Measurements from ENCODE around the gene MED27.

Gene MED27

GRCh38 chr9:131951905-131952304 is 127.8 kb downstream of the MED27 start:
- no CpG with 5 or more reads among the region's 5 CpGs for WGBS (ENCODE audit: extremely low coverage, insufficient coverage, insufficient read length)

GRCh38 chr9:131951155-131951554 is 128.5 kb downstream of the MED27 start:
- Histone ChIP-seq H3K79me1 (ENCODE audit: low read length) (no peaks in the 10 kb centered on the region), H3K4me2 (ENCODE audit: low read length) (no peak overlapping the region), H2AK5ac (ENCODE audit: low read length) (no peak overlapping the region), H3K27ac (ENCODE audit: low read depth, low read length) (no peak overlapping the region), H2AFZ (ENCODE audit: insufficient read depth, low read length, poor library complexity) (no peak overlapping the region), H2BK5ac (ENCODE audit: low read depth, low read length, poor library complexity) (no peak overlapping the region), H4K12ac (ENCODE audit: low read depth, low read length) (no peak overlapping the region), H2BK12ac (ENCODE audit: low read length) (no peak overlapping the region), H4K91ac (ENCODE audit: low read depth, low read length) (no peak overlapping the region), H2BK120ac (ENCODE audit: insufficient read depth, low read length, poor library complexity) (no peak overlapping the region), H3K14ac (ENCODE audit: low read length) (no peak overlapping the region), H3K4ac (ENCODE audit: low read depth, low read length) (no peak overlapping the region), H3K4me3 (ENCODE audit: low read depth, low read length) (no peak overlapping the region), H3K79me2 (ENCODE audit: control insufficient read depth, insufficient read depth, low read length, poor library complexity) (no peaks in the 10 kb centered on the region), H3K36me3 (ENCODE audit: control insufficient read depth in 1 of 2, insufficient read depth in 2 of 2, low read length in 2 of 2) (no peaks in the 10 kb centered on the region), H4K8ac (ENCODE audit: low read depth, low read length) (no peak overlapping the region), H3K18ac (ENCODE audit: low read length) (no peak overlapping the region), H3K9ac (ENCODE audit: low read length) (no peak overlapping the region), H3K27me3 (ENCODE audit: insufficient read depth, low read length) (no peaks in the 10 kb centered on the region), H3K23ac (ENCODE audit: low read length) (no peak overlapping the region), H3K4me1 (ENCODE audit: control insufficient read depth in 1 of 2, insufficient read depth in 2 of 2, low read length in 2 of 2) (no peaks in the 10 kb centered on the region), H3K9me3 (ENCODE audit: insufficient read depth, low read depth, low read length) (no peaks in the 10 kb centered on the region)
- DNase-seq, result no peak
- no CpG with 5 or more reads among the region's 3 CpGs for WGBS (ENCODE audit: extremely low coverage, insufficient coverage, insufficient read length)

More at GRCh38 chr9:131951905-131952304, 127.8 kb downstream of the MED27 start:
- Histone ChIP-seq H4K91ac (ENCODE audit: low read depth, low read length) (no peak overlapping the region), H2BK5ac (ENCODE audit: low read depth, low read length, poor library complexity) (no peak overlapping the region), H3K36me3 (ENCODE audit: control insufficient read depth in 1 of 2, insufficient read depth in 2 of 2, low read length in 2 of 2) (no peaks in the 10 kb centered on the region), H2BK12ac (ENCODE audit: low read length) (no peak overlapping the region), H3K14ac (ENCODE audit: low read length) (no peak overlapping the region), H2AK5ac (ENCODE audit: low read length) (no peak overlapping the region), H3K27ac (ENCODE audit: low read depth, low read length) (no peak overlapping the region), H3K4ac (ENCODE audit: low read depth, low read length) (no peak overlapping the region), H3K9me3 (ENCODE audit: insufficient read depth, low read depth, low read length) (no peaks in the 10 kb centered on the region), H3K27me3 (ENCODE audit: insufficient read depth, low read length) (no peaks in the 10 kb centered on the region), H2BK120ac (ENCODE audit: insufficient read depth, low read length, poor library complexity) (no peak overlapping the region), H3K4me2 (ENCODE audit: low read length) (no peak overlapping the region), H3K18ac (ENCODE audit: low read length) (no peak overlapping the region), H2AFZ (ENCODE audit: insufficient read depth, low read length, poor library complexity) (no peak overlapping the region), H3K23ac (ENCODE audit: low read length) (no peak overlapping the region), H3K9ac (ENCODE audit: low read length) (no peak overlapping the region), H3K4me1 (ENCODE audit: control insufficient read depth in 1 of 2, insufficient read depth in 2 of 2, low read length in 2 of 2) (no peaks in the 10 kb centered on the region), H4K8ac (ENCODE audit: low read depth, low read length) (no peak overlapping the region), H3K79me1 (ENCODE audit: low read length) (no peaks in the 10 kb centered on the region), H3K79me2 (ENCODE audit: control insufficient read depth, insufficient read depth, low read length, poor library complexity) (no peaks in the 10 kb centered on the region), H3K4me3 (ENCODE audit: low read depth, low read length) (no peak overlapping the region), H4K12ac (ENCODE audit: low read depth, low read length) (no peak overlapping the region)
- DNase-seq, result no peak

GRCh38 chr9:131950487-131950886 is 129.2 kb downstream of the MED27 start:
- no CpG with 5 or more reads among the region's 9 CpGs for WGBS (ENCODE audit: extremely low coverage, insufficient coverage, insufficient read length)
- H3K4ac ChIP-seq (ENCODE audit: low read depth, low read length), result no peak overlapping the region
- H3K14ac ChIP-seq (ENCODE audit: low read length), result no peak overlapping the region
- no peak overlapping the region for H2AK5ac ChIP-seq (ENCODE audit: low read length)
- H3K36me3 ChIP-seq (ENCODE audit: control insufficient read depth in 1 of 2, insufficient read depth in 2 of 2, low read length in 2 of 2), result no peaks in the 10 kb centered on the region
- no peak overlapping the region for H3K4me3 ChIP-seq (ENCODE audit: low read depth, low read length)
- no peaks in the 10 kb centered on the region for H3K9me3 ChIP-seq (ENCODE audit: insufficient read depth, low read depth, low read length)
- no peaks in the 10 kb centered on the region for H3K79me2 ChIP-seq (ENCODE audit: control insufficient read depth, insufficient read depth, low read length, poor library complexity)
- no peak overlapping the region for H3K23ac ChIP-seq (ENCODE audit: low read length)
- no peaks in the 10 kb centered on the region for H3K27me3 ChIP-seq (ENCODE audit: insufficient read depth, low read length)
- no peak overlapping the region for H4K12ac ChIP-seq (ENCODE audit: low read depth, low read length)
- no peak overlapping the region for H2AFZ ChIP-seq (ENCODE audit: insufficient read depth, low read length, poor library complexity)
- H3K27ac ChIP-seq (ENCODE audit: low read depth, low read length), result no peak overlapping the region
- H2BK5ac ChIP-seq (ENCODE audit: low read depth, low read length, poor library complexity), result no peak overlapping the region
- no peak for DNase-seq
- H3K4me1 ChIP-seq (ENCODE audit: control insufficient read depth in 1 of 2, insufficient read depth in 2 of 2, low read length in 2 of 2), result no peaks in the 10 kb centered on the region
- H2BK120ac ChIP-seq (ENCODE audit: insufficient read depth, low read length, poor library complexity), result no peak overlapping the region
- H4K8ac ChIP-seq (ENCODE audit: low read depth, low read length), result no peak overlapping the region
- no peak overlapping the region for H3K18ac ChIP-seq (ENCODE audit: low read length)
- no peak overlapping the region for H3K9ac ChIP-seq (ENCODE audit: low read length)
- H3K79me1 ChIP-seq (ENCODE audit: low read length), result no peaks in the 10 kb centered on the region
- no peak overlapping the region for H2BK12ac ChIP-seq (ENCODE audit: low read length)
- no peak overlapping the region for H4K91ac ChIP-seq (ENCODE audit: low read depth, low read length)
- H3K4me2 ChIP-seq (ENCODE audit: low read length), result no peak overlapping the region

- Histone ChIP-seq H3K27me3 (ENCODE audit: insufficient read depth, low read length) (no peaks in the 10 kb centered on the region), H3K4ac (ENCODE audit: low read depth, low read length) (no peak overlapping the region), H3K36me3 (ENCODE audit: control insufficient read depth in 1 of 2, insufficient read depth in 2 of 2, low read length in 2 of 2) (no peaks in the 10 kb centered on the region), H3K4me3 (ENCODE audit: low read depth, low read length) (no peak overlapping the region), H3K14ac (ENCODE audit: low read length) (no peak overlapping the region), H3K9me3 (ENCODE audit: insufficient read depth, low read depth, low read length) (no peaks in the 10 kb centered on the region), H3K4me1 (ENCODE audit: control insufficient read depth in 1 of 2, insufficient read depth in 2 of 2, low read length in 2 of 2) (no peaks in the 10 kb centered on the region), H4K8ac (ENCODE audit: low read depth, low read length) (no peak overlapping the region), H2AK5ac (ENCODE audit: low read length) (no peak overlapping the region), H3K79me2 (ENCODE audit: control insufficient read depth, insufficient read depth, low read length, poor library complexity) (no peaks in the 10 kb centered on the region), H2BK120ac (ENCODE audit: insufficient read depth, low read length, poor library complexity) (no peak overlapping the region), H2BK5ac (ENCODE audit: low read depth, low read length, poor library complexity) (no peak overlapping the region), H4K91ac (ENCODE audit: low read depth, low read length) (no peak overlapping the region), H4K12ac (ENCODE audit: low read depth, low read length) (no peak overlapping the region), H3K18ac (ENCODE audit: low read length) (no peak overlapping the region), H2BK12ac (ENCODE audit: low read length) (no peak overlapping the region), H3K9ac (ENCODE audit: low read length) (no peak overlapping the region), H3K79me1 (ENCODE audit: low read length) (no peaks in the 10 kb centered on the region), H3K23ac (ENCODE audit: low read length) (no peak overlapping the region), H3K27ac (ENCODE audit: low read depth, low read length) (no peak overlapping the region), H2AFZ (ENCODE audit: insufficient read depth, low read length, poor library complexity) (no peak overlapping the region), H3K4me2 (ENCODE audit: low read length) (no peak overlapping the region)
- DNase-seq, result no peak
- WGBS (ENCODE audit: extremely low coverage, insufficient coverage, insufficient read length), result no CpG with 5 or more reads among the region's 2 CpGs
Measured at GRCh38 chr9:131946180-131946579, 133.5 kb downstream of the MED27 start.

Data from trophoblast cell (in vitro differentiated cells and primary cell).